ENCODE measurements around the gene XCR1.
A peak's percentile ranks its signal among the peaks of the same experiment; 100 is the strongest.

Gene XCR1

DNA sequence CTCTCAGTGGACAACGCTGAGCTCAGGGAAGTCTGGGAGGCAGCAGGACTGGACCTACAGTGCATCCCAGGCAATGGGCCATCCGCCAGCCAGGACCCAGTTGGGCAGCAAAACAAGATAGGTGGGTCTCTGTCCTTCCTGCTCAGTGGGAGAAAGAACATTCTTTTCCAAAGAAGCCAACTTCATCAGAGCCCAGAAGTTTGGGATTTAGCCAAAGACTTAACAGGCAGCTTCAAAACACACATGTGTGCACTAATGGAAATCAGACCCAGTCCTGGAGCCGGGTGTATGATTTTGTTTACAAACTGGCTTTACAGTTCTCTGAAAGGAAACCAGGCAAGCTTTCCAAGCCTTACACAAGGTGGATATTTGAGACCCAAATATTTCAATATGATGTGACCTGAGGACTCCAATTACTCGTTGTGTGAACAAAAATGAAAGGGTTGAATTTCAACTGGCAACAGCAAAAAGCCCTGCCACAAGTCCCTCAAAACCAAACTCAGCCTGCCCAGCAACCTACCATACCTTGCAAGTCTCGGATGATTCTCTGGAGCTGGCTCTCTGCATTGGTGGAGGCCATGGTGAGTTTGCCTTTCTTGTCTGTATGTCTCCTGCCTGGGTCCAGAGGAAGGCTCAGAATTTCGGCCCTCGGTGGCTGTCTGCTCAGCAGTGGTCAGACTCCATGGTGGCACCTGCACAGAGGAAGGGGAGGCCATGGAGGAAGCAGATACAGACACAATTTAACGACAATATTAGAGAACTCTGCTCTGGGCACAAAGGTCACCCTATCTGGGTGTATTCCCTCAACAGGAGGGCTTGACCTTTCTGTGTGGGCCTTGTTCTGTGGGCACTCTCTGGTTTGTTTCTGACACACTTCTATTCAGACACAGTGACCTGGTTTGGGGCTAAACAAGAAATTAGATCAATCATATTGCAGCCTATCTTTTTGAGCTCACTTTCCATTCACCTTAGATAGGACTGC, 42.7 kb downstream of the XCR1 start:
- no peak overlapping the region for H3K4me3 ChIP-seq (replicated peaks; ENCODE audit: low read depth, low read length)
- TF ChIP-seq, protein P1, sequence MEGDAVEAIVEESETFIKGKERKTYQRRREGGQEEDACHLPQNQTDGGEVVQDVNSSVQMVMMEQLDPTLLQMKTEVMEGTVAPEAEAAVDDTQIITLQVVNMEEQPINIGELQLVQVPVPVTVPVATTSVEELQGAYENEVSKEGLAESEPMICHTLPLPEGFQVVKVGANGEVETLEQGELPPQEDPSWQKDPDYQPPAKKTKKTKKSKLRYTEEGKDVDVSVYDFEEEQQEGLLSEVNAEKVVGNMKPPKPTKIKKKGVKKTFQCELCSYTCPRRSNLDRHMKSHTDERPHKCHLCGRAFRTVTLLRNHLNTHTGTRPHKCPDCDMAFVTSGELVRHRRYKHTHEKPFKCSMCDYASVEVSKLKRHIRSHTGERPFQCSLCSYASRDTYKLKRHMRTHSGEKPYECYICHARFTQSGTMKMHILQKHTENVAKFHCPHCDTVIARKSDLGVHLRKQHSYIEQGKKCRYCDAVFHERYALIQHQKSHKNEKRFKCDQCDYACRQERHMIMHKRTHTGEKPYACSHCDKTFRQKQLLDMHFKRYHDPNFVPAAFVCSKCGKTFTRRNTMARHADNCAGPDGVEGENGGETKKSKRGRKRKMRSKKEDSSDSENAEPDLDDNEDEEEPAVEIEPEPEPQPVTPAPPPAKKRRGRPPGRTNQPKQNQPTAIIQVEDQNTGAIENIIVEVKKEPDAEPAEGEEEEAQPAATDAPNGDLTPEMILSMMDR (IDR thresholded peaks at IDR 0.05; ENCODE audit: low read depth, low read length, missing control alignments): no peak
- DNase-seq (ENCODE audit: extremely low read depth, low read depth): peak; percentile 84

GRCh38 chr3:45983770-45984169, 43.5 kb downstream of the XCR1 start:
- DNase-seq (ENCODE audit: extremely low read depth, low read depth): no peak
- TF ChIP-seq, protein P1 (IDR thresholded peaks at IDR 0.05; ENCODE audit: low read depth, low read length, missing control alignments): no peak

GRCh38 chr3:45981346-45982074, 45.8 kb downstream of the XCR1 start:
- no peak for DNase-seq (ENCODE audit: extremely low read depth, low read depth)
- TF ChIP-seq, protein P1 (IDR thresholded peaks at IDR 0.05; ENCODE audit: low read depth, low read length, missing control alignments): no peak

More at GRCh38 chr3:45983770-45984169, 43.5 kb downstream of the XCR1 start:
- H3K4me3 ChIP-seq (replicated peaks; ENCODE audit: low read depth, low read length): no peak overlapping the region

DNA sequence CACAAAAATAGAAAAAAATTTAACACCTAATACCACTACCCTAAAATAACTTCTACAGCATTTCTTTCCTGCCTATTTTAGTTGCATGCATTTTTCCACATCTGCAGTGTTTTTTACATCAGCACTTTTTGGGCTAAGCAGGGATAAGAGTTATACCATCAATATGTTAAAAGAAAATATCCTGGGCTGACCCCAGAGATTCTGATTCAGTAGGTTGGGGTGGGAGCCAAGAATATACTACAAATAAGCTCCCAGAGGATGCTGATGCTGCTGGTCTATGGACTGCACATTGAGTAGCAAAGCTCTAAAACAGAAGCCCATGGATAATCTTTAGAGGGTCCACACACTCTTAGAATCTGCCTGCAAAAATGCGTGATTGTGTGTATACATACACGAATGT, 46.5 kb downstream of the XCR1 start:
- no peak overlapping the region for H3K4me3 ChIP-seq (replicated peaks; ENCODE audit: low read depth, low read length)
- TF ChIP-seq, protein P1 (IDR thresholded peaks at IDR 0.05; ENCODE audit: low read depth, low read length, missing control alignments): no peak
- DNase-seq (ENCODE audit: extremely low read depth, low read depth): no peak

More at GRCh38 chr3:45981346-45982074, 45.8 kb downstream of the XCR1 start:
- H3K4me3 ChIP-seq (replicated peaks; ENCODE audit: low read depth, low read length): no peak overlapping the region

- TF ChIP-seq, protein P1 (IDR thresholded peaks at IDR 0.05; ENCODE audit: low read depth, low read length, missing control alignments): no peak
- no peak for DNase-seq (ENCODE audit: extremely low read depth, low read depth)
- H3K4me3 ChIP-seq (replicated peaks; ENCODE audit: low read depth, low read length): no peak overlapping the region
These were observed 47.0 kb downstream of the XCR1 start for GRCh38 chr3:45980229-45980813.

- no peak for DNase-seq (ENCODE audit: extremely low read depth, low read depth)
- TF ChIP-seq, protein P1 (IDR thresholded peaks at IDR 0.05; ENCODE audit: low read depth, low read length, missing control alignments): no peak
These were observed 47.9 kb downstream of the XCR1 start for GRCh38 chr3:45979378-45979777.

More at GRCh38 chr3:45979378-45979777, 47.9 kb downstream of the XCR1 start:
- no peak overlapping the region for H3K4me3 ChIP-seq (replicated peaks; ENCODE audit: low read depth, low read length)

All from HFF-Myc (cell line).